ENCODE results near the gene SLC40A1. TPM values are rescaled to one million over a fixed set of nuclear protein-coding genes. Genes with fewer than 3 reads are reported as not detected.
A peak's percentile ranks its signal among the peaks of the same experiment; 100 is the strongest.

The SLC40A1 gene
- total and polyA plus RNA-seq, 2 of the 13 experiments (the other 11 are each of a cell fraction or from before 2014, with no cell fraction given): 10.6 to 24.9 TPM

DNA sequence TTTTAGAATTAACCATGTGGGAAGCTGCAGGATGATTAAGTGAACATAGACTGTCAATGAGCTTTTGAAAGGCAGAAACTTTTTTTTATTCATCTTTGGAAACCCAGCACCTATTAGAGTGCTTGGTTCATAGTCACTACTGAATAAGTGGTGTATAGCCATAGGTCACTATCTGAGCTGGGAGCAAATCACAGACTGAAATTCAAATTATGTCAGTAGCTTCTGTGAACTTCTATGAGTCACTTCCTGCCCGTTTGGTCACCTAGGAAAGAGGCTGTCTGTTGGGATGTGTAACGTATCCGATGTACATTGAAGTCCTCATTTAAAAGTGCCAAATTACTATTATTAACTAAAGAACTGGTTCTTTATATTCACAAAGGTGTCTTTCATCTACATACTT is 20.5 kb upstream of the SLC40A1 start:
- ChIA-PET CTCF (ENCODE audit: low intra/inter-chr PET ratio, low total read pairs) (no interaction called here), POLR2A (interaction anchor here (1.1 kb wide), 1 partner anchor 21 kb away, joined by 4 read pairs; the partner anchor contains the start of gene SLC40A1)
- no peak for FAIRE-seq
- no peaks in the 10 kb centered on the region for H3K36me3 ChIP-seq (replicated peaks in 1 of 2; ENCODE audit: control insufficient read depth in 1 of 2, insufficient read depth in 2 of 2, low read length in 2 of 2)
- no peaks in the 10 kb centered on the region for H3K4me1 ChIP-seq (ENCODE audit: insufficient read depth, low read length)
- TF ChIP-seq PRMT3 (CRISPR knock-in tag; IDR thresholded peaks at IDR 0.05; ENCODE audit: borderline replicate concordance, low read depth): no peak
- peak; percentile 31; the same call in 1 of the 2 replicates for TF ChIP-seq NFYC (CRISPR knock-in tag; IDR thresholded peaks at IDR 0.05)
- TF ChIP-seq, protein P1, sequence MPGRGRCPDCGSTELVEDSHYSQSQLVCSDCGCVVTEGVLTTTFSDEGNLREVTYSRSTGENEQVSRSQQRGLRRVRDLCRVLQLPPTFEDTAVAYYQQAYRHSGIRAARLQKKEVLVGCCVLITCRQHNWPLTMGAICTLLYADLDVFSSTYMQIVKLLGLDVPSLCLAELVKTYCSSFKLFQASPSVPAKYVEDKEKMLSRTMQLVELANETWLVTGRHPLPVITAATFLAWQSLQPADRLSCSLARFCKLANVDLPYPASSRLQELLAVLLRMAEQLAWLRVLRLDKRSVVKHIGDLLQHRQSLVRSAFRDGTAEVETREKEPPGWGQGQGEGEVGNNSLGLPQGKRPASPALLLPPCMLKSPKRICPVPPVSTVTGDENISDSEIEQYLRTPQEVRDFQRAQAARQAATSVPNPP (CRISPR knock-in tag; IDR thresholded peaks at IDR 0.05): no peak
- 0 out of 2 replicates have a peak, but pooled peaks have one; percentile 19 for TF ChIP-seq CREB1 (IDR thresholded peaks at IDR 0.05)
- no peak for TF ChIP-seq CREB1 (CRISPR knock-in tag; IDR thresholded peaks at IDR 0.05)
- TF ChIP-seq KAT2B (IDR thresholded peaks at IDR 0.05; ENCODE audit: borderline replicate concordance, low read depth, low read length): no peak
- no peak for TF ChIP-seq MZF1 (CRISPR knock-in tag; IDR thresholded peaks at IDR 0.05; ENCODE audit: borderline replicate concordance)
- no peak for TF ChIP-seq ZNF780A (CRISPR knock-in tag; IDR thresholded peaks at IDR 0.05)
- TF ChIP-seq FOSL2 (CRISPR knock-in tag; IDR thresholded peaks at IDR 0.05): peak; percentile 68
- no peak for TF ChIP-seq BHLHE40 (IDR thresholded peaks at IDR 0.05; ENCODE audit: low read length)
- TF ChIP-seq THYN1 (CRISPR knock-in tag; IDR thresholded peaks at IDR 0.05; ENCODE audit: borderline replicate concordance, low read depth): no peak
- TF ChIP-seq, protein P2, sequence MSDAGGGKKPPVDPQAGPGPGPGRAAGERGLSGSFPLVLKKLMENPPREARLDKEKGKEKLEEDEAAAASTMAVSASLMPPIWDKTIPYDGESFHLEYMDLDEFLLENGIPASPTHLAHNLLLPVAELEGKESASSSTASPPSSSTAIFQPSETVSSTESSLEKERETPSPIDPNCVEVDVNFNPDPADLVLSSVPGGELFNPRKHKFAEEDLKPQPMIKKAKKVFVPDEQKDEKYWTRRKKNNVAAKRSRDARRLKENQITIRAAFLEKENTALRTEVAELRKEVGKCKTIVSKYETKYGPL (CRISPR knock-in tag; IDR thresholded peaks at IDR 0.05): no peak
- TF ChIP-seq BRD4 (CRISPR knock-in tag; IDR thresholded peaks at IDR 0.05): no peak
- WGBS (ENCODE audit: low lambda C conversion rate): 34% methylated on average over 3 of the region's 3 CpGs
- ATAC-seq: peak; percentile 38; the same call in 2 of the 3 replicates
- no peaks in the 10 kb centered on the region for H4K20me1 ChIP-seq (ENCODE audit: insufficient read depth, low read length)
- H3K4me3 ChIP-seq (replicated peaks in 1 of 3; ENCODE audit: insufficient read depth in 1 of 3, low read depth in 2 of 3, low read length in 3 of 3): no peak overlapping the region
- no peak for DNase-seq (ENCODE audit: low spot score)
- in situ Hi-C loops (cut with HindIII; ENCODE audit: extremely low pct_ligation_motif_present, low pct_unique_long_range_greater_than_20kb) (no loop called here), intact Hi-C loops (cut with micrococcal nuclease; ENCODE audit: unreplicated experiment) (no loop called here)
- no peak overlapping the region for H3K9ac ChIP-seq (ENCODE audit: insufficient read depth, low read depth, low read length)
- no peak overlapping the region for H3K4me2 ChIP-seq (ENCODE audit: low read depth, low read length)
- no peaks in the 10 kb centered on the region for H3K27me3 ChIP-seq (ENCODE audit: control insufficient read depth in 1 of 2, insufficient read depth in 2 of 2, low read length in 2 of 2)
- no peak overlapping the region for H3K27ac ChIP-seq (ENCODE audit: extremely low read length, insufficient read depth, low read length)
- H2AFZ ChIP-seq (ENCODE audit: low read length): no peak overlapping the region
- no peaks in the 10 kb centered on the region for H3K9me3 ChIP-seq (ENCODE audit: low read length)
- no TSS peak for BruUV-seq (replicated peaks)
- H3K79me2 ChIP-seq (ENCODE audit: insufficient read depth, low read length): no peaks in the 10 kb centered on the region
